Measurements from ENCODE around the gene NACC1.
A peak's percentile ranks its signal among the peaks of the same experiment; 100 is the strongest.

NACC1 gene

GRCh38 chr19:13149628-13150186, 31.6 kb downstream of the NACC1 start:
- no peak for DNase-seq

- DNase-seq: peak; percentile 96
Observed at GRCh38 chr19:13150187-13150930, 32.3 kb downstream of the NACC1 start, which contains the start of the genes IER2 and STX10. IER2 (plus strand) TSS chr19:13150411; CDS start chr19:13153187, 2,776 bp downstream. STX10 (minus strand) TSS chr19:13150375; CDS start chr19:13150173, 202 bp downstream.

GRCh38 chr19:13150931-13151604, 33.0 kb downstream of the NACC1 start:
- DNase-seq: peak; percentile 71

GRCh38 chr19:13151605-13152355, 33.7 kb downstream of the NACC1 start:
- DNase-seq: peak; percentile 99

GRCh38 chr19:13152356-13152973, 34.4 kb downstream of the NACC1 start:
- DNase-seq: no peak

- DNase-seq: peak; percentile 97
Observed at GRCh38 chr19:13152974-13153568, 35.0 kb downstream of the NACC1 start.

- peak; percentile 78 for DNase-seq
Observed at GRCh38 chr19:13153569-13154240, 35.6 kb downstream of the NACC1 start.

GRCh38 chr19:13154241-13154778, 36.2 kb downstream of the NACC1 start:
- peak; percentile 89 for DNase-seq

GRCh38 chr19:13154911-13155471, 36.9 kb downstream of the NACC1 start:
- peak; percentile 78 for DNase-seq

GRCh38 chr19:13155472-13156359, 37.7 kb downstream of the NACC1 start:
- peak; percentile 89 for DNase-seq

- DNase-seq: no peak
Observed at GRCh38 chr19:13159713-13160112, 41.6 kb downstream of the NACC1 start.

GRCh38 chr19:13160557-13160956, 42.5 kb downstream of the NACC1 start:
- no peak for DNase-seq

GRCh38 chr19:13162724-13163608, 44.9 kb downstream of the NACC1 start:
- DNase-seq: peak; percentile 96

GRCh38 chr19:13163609-13164342, 45.7 kb downstream of the NACC1 start:
- DNase-seq: peak; percentile 85

- peak; percentile 86 for DNase-seq
Observed at GRCh38 chr19:13164343-13165161, 46.5 kb downstream of the NACC1 start.

GRCh38 chr19:13165162-13165997, 47.3 kb downstream of the NACC1 start:
- DNase-seq: no peak

Measured in left hindlimb (tissue), 1 donor.